Left lung (tissue), 10 donors: Measurements from ENCODE around the gene CALHM4. TPM values are rescaled to one million over a fixed set of nuclear protein-coding genes. Genes with fewer than 3 reads are reported as not detected.

ENCODE experiments used
- ATAC-seq: fragments of 200-7000 bp; cut with Tn5 transposase; one replicate; pipeline ENCODE4 v1.9.1; 2020; ENCODE audit warnings: moderate library complexity
- DNase-seq, 4 donors: peaks; one replicate each; pipeline ENCODE4 v3.0.0-alpha.2; 2013 to 2020
- H3K27ac ChIP-seq, 2 donors: fragments of 200-600 bp; sonication (generic) in 1 of 2; one replicate each; pipeline versions ENCODE4 v1.5.0 to v1.8.0; 2020 to 2021
- H3K27me3 ChIP-seq, 2 donors: fragments of 200-600 bp; sonication (generic) in 1 of 2; one replicate each; pipeline versions ENCODE4 v1.5.0 to v1.8.0; 2020 to 2021
- H3K36me3 ChIP-seq, 2 donors: fragments of 200-600 bp; sonication (generic) in 1 of 2; one replicate each; pipeline versions ENCODE4 v1.5.0 to v1.8.0; 2020 to 2021
- H3K4me1 ChIP-seq, 2 donors: fragments of 200-600 bp; one replicate each; pipeline ENCODE4 v1.8.0; 2021
- H3K4me3 ChIP-seq, 2 donors: fragments of 200-600 bp; sonication (generic) in 1 of 2; one replicate each; pipeline versions ENCODE4 v1.5.0 to v1.8.0; 2020 to 2021; ENCODE audit warnings: mild to moderate bottlenecking in 1 of 2
- H3K9me3 ChIP-seq, 2 donors: fragments of 200-600 bp; sonication (generic) in 1 of 2; one replicate each; pipeline versions ENCODE4 v1.5.0 to v1.8.0; 2020 to 2021
- CTCF ChIP-seq, 2 donors: fragments of 200-600 bp; sonication (generic) in 1 of 2; IDR thresholded peaks; one replicate each; pipeline versions ENCODE4 v1.5.0 to v1.8.0; 2021; ENCODE audit warnings: antibody characterized with exemption in 2 of 2
- intact Hi-C, 2 donors: fragments of 100-400 bp; cut with DNase I; formaldehyde crosslinking; loops; one replicate each; pipeline versions ENCODE4 v1.11.2 to v1.14.2; 2022
- polyA plus RNA-seq, 6 donors: library from polyadenylated mRNA; unstranded; fragments of 120-200 nt; gene quantifications; one replicate each; pipeline ENCODE4 v1.2.1, GENCODE V29; 2013; ENCODE audit not compliant: insufficient read length in 6 of 6
- total RNA-seq, 2 donors: library from RNA; stranded (reverse); fragmentation: NEBNext Ultra II Directional; extraction: Animal tissue kit (Norgen Biotek cat#: 25700); gene quantifications; one replicate each; pipeline ENCODE4 v1.2.1, GENCODE V29; 2021
- donor health status: DM: no; HTN: yes; CAD: no.
- donor health status: DM: no; HTN: no; CAD: no.

Gene CALHM4
- total and polyA plus RNA-seq, 8 donors, result not detected

DNA sequence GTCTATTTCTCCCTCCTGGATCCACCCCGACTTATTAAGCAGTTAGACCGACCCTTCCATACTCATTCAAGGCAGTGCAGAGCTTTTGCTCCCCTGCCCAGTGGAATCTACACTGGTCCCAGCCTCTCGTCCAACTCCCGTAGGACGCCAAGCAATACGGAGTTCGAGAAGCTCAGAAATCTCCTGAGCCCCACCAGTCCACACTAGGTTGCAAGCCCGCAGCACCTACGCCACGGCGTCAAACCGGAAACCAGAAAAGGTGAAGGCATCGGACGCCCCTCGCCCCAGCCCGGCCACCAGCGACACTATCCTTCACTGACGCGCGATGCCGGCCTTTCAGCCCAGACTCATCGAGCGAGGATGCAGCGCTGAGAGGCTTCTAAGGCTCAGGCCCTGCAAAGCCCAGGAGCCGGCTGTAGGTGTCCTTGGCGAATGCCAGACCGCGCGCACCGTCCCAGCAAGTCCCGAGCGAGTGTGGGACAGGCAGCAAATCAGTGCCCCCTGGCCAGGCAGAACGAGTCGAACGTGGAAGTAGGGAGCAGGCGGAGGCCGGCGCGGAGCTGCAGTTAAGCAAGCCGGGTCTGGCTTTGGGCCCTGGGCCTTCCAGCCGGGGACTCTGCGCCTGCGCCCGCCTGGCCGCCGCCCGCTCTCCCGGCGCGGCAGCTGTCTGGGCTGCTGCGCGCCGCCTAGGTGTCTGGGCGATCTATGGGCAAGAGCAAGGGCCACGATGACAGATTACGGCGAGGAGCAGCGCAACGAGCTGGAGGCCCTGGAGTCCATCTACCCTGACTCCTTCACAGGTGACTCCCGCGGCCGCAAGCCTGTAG, 17.5 kb downstream of the CALHM4 start, which contains the start of gene RWDD1:
Gene RWDD1, plus strand, starts transcription at position 649 of the 827 bp plus-strand sequence. Its CDS starts 79 bp downstream, at position 728.
- no peaks in the 10 kb centered on the region for H3K27me3 ChIP-seq
- H3K9me3 ChIP-seq, result no peaks in the 10 kb centered on the region
- ATAC-seq (peak; percentile 99), DNase-seq (peak; percentile 97 to 100 (median 99))
- intact Hi-C loops, result no loop called here
- TF ChIP-seq CTCF (IDR thresholded peaks at IDR 0.05), result no peak
- H3K4me1 ChIP-seq, result peaks cover 9 to 43% of the 10 kb centered on the region in 2 donors
- H3K4me3 ChIP-seq, result peak within 1 kb of the TSS; percentile 76 to 77
- H3K36me3 ChIP-seq, result peaks cover 0 to 5% of the 10 kb centered on the region in 2 donors
- peak within 1 kb of the TSS; percentile 85 to 92 for H3K27ac ChIP-seq

- DNase-seq (no peak), ATAC-seq (no peak)
- no peak for TF ChIP-seq CTCF (IDR thresholded peaks at IDR 0.05)
- peaks cover 9 to 43% of the 10 kb centered on the region in 2 donors for H3K4me1 ChIP-seq
- H3K27ac ChIP-seq, result peak overlapping the region; percentile 85 to 92
- H3K9me3 ChIP-seq, result no peaks in the 10 kb centered on the region
- H3K36me3 ChIP-seq, result peaks cover 0 to 10% of the 10 kb centered on the region in 2 donors
- peak overlapping the region; percentile 76 to 77 for H3K4me3 ChIP-seq
- H3K27me3 ChIP-seq, result no peaks in the 10 kb centered on the region
- intact Hi-C loops, result no loop called here
These were observed 18.1 kb downstream of the CALHM4 start for GRCh38 chr6:116571683-116572000.

GRCh38 chr6:116572162-116572561, 18.6 kb downstream of the CALHM4 start:
- H3K27me3 ChIP-seq, result no peaks in the 10 kb centered on the region
- no peak for TF ChIP-seq CTCF (IDR thresholded peaks at IDR 0.05)
- DNase-seq (peak in 1 of 4 donors; percentile 28), ATAC-seq (peak; percentile 51)
- peak overlapping the region; percentile 85 to 92 for H3K27ac ChIP-seq
- peak overlapping the region; percentile 76 to 77 for H3K4me3 ChIP-seq
- H3K36me3 ChIP-seq, result peaks cover 0 to 14% of the 10 kb centered on the region in 2 donors
- H3K4me1 ChIP-seq, result peaks cover 9 to 44% of the 10 kb centered on the region in 2 donors
- H3K9me3 ChIP-seq, result no peaks in the 10 kb centered on the region
- intact Hi-C loops, result no loop called here

DNA sequence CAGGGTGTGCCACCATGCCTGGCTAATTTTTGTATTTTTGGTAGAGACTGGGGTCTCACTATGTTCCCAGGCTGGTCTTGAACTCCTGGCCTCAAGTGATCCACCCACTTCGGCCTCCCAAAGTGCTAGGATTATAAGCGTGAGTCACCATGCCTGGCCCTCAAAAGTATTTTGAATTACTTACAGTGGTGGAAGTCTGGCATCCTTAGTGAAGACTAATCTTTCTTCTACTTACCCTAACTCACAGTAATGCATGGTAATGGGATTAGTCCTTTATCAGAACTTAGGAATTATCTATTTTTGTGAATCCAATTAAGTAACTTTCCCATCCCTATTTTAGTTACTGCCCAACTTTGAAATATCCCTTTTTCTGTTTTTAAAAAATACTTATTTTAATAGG, 21.7 kb downstream of the CALHM4 start:
- H3K36me3 ChIP-seq, result peaks cover 0 to 14% of the 10 kb centered on the region in 2 donors
- no peak for TF ChIP-seq CTCF (IDR thresholded peaks at IDR 0.05)
- H3K4me3 ChIP-seq, result no peak overlapping the region
- no peaks in the 10 kb centered on the region for H3K9me3 ChIP-seq
- H3K27me3 ChIP-seq, result no peaks in the 10 kb centered on the region
- DNase-seq, result no peak
- no peak overlapping the region for H3K27ac ChIP-seq
- intact Hi-C loops, result no loop called here
- peaks cover 12 to 39% of the 10 kb centered on the region in 2 donors for H3K4me1 ChIP-seq
- no peak for ATAC-seq

GRCh38 chr6:116577486-116577885, 23.9 kb downstream of the CALHM4 start:
- Histone ChIP-seq H3K27ac (no peak overlapping the region), H3K27me3 (no peaks in the 10 kb centered on the region), H3K36me3 (peaks cover 0 to 21% of the 10 kb centered on the region in 2 donors), H3K4me1 (peaks cover 11 to 30% of the 10 kb centered on the region in 2 donors), H3K9me3 (no peaks in the 10 kb centered on the region), H3K4me3 (no peak overlapping the region)
- DNase-seq (no peak), ATAC-seq (no peak)
- intact Hi-C loops, result no loop called here
- TF ChIP-seq CTCF (IDR thresholded peaks at IDR 0.05), result no peak
